Activated CD4-positive, alpha-beta memory T cell treated with anti-CD3 and anti-CD28 coated beads for 36 hours (primary cell): ENCODE results near the gene CNTNAP5. TPM values are rescaled to one million over a fixed set of nuclear protein-coding genes. Genes with fewer than 3 reads are reported as not detected.

Experiments
- CTCF ChIA-PET: fragments of 350-600 bp; sonication (Branson Sonifier 250); formaldehyde crosslinking; loops from one replicate; lab custom pipeline; 2021; ENCODE audit warnings: antibody characterized with exemption, inconsistent platforms; lab: Charles Lee
- POLR2A ChIA-PET: fragments of 350-600 bp; sonication (Branson Sonifier 250); formaldehyde crosslinking; loops from one replicate; lab custom pipeline; 2021; ENCODE audit warnings: antibody characterized with exemption; lab: Charles Lee
- DNase-seq: peaks from one replicate; pipeline ENCODE4 v3.0.0-alpha.2; 2020
- H3K27ac Mint-ChIP-seq: one replicate; pipeline ENCODE4 v1.8.0; 2021; ENCODE audit warnings: mixed read lengths
- H3K27me3 Mint-ChIP-seq: one replicate; pipeline ENCODE4 v1.8.0; 2021; ENCODE audit warnings: mixed read lengths
- H3K36me3 Mint-ChIP-seq: one replicate; pipeline ENCODE4 v1.8.0; 2021; ENCODE audit warnings: mixed read lengths
- H3K4me1 Mint-ChIP-seq: one replicate; pipeline ENCODE4 v1.8.0; 2021; ENCODE audit warnings: low read depth, mixed read lengths
- H3K4me3 Mint-ChIP-seq: one replicate; pipeline ENCODE4 v1.8.0; 2021; ENCODE audit warnings: mild to moderate bottlenecking, mixed read lengths
- H3K9me3 Mint-ChIP-seq: one replicate; pipeline ENCODE4 v1.8.0; 2021; ENCODE audit warnings: mixed read lengths
- intact Hi-C: fragments of 100-400 bp; cut with micrococcal nuclease; formaldehyde crosslinking; loops from one replicate; pipeline ENCODE4 v1.15.1; 2023
- total RNA-seq, 2 experiments: library from RNA; stranded (reverse); gene quantifications; one replicate each; pipeline ENCODE4 v1.2.3, GENCODE V29; 2021

The CNTNAP5 gene
- total RNA-seq, 2 experiments from 2014 or later: not detected

GRCh38 chr2:124805060-124805459 lies 780.0 kb downstream of the CNTNAP5 start:
- CTCF ChIA-PET: no interaction called here
- no peaks in the 10 kb centered on the region for H3K9me3 Mint-ChIP-seq
- intact Hi-C loops: no loop called here
- H3K4me1 Mint-ChIP-seq: no peaks in the 10 kb centered on the region
- no peaks in the 10 kb centered on the region for H3K27me3 Mint-ChIP-seq
- no peak overlapping the region for H3K27ac Mint-ChIP-seq
- DNase-seq: no peak
- H3K36me3 Mint-ChIP-seq: no peaks in the 10 kb centered on the region
- POLR2A ChIA-PET: no interaction called here
- no peak overlapping the region for H3K4me3 Mint-ChIP-seq

DNA sequence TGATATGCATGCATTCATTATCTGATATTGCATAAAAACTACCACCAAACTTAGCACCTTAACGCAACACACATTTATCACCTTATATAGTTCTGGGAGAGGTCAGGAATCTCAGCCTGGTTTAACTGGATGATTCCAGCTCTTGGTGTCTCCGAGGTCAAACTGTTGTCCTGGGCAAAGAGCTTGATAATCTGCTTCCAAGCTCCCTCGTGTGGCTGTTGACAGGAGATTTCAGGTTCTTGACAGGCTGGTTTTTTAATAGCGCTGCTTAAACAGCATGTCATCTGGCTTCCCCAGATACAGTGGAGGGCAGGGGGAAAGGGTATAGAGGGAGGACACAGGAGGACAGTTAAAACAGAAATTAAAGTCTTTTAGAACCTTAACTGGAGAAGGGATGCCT lies 785.0 kb downstream of the CNTNAP5 start:
- peaks cover 6% of the 10 kb centered on the region for H3K9me3 Mint-ChIP-seq
- H3K36me3 Mint-ChIP-seq: no peaks in the 10 kb centered on the region
- DNase-seq: no peak
- no peaks in the 10 kb centered on the region for H3K27me3 Mint-ChIP-seq
- POLR2A ChIA-PET: no interaction called here
- no peak overlapping the region for H3K27ac Mint-ChIP-seq
- CTCF ChIA-PET: no interaction called here
- H3K4me1 Mint-ChIP-seq: no peaks in the 10 kb centered on the region
- H3K4me3 Mint-ChIP-seq: no peak overlapping the region
- intact Hi-C loops: no loop called here

- no peak overlapping the region for H3K4me3 Mint-ChIP-seq
- POLR2A ChIA-PET: no interaction called here
- no peaks in the 10 kb centered on the region for H3K27me3 Mint-ChIP-seq
- peaks cover 9% of the 10 kb centered on the region for H3K9me3 Mint-ChIP-seq
- intact Hi-C loops: no loop called here
- CTCF ChIA-PET: no interaction called here
- DNase-seq: no peak
- H3K36me3 Mint-ChIP-seq: no peaks in the 10 kb centered on the region
- H3K4me1 Mint-ChIP-seq: no peaks in the 10 kb centered on the region
- no peak overlapping the region for H3K27ac Mint-ChIP-seq
Measured at GRCh38 chr2:124814968-124815745, 790.1 kb downstream of the CNTNAP5 start.

GRCh38 chr2:124816007-124816406 lies 790.9 kb downstream of the CNTNAP5 start:
- H3K4me3 Mint-ChIP-seq: no peak overlapping the region
- H3K36me3 Mint-ChIP-seq: no peaks in the 10 kb centered on the region
- no peaks in the 10 kb centered on the region for H3K4me1 Mint-ChIP-seq
- H3K9me3 Mint-ChIP-seq: peaks cover 9% of the 10 kb centered on the region
- POLR2A ChIA-PET: no interaction called here
- DNase-seq: no peak
- H3K27ac Mint-ChIP-seq: no peak overlapping the region
- H3K27me3 Mint-ChIP-seq: no peaks in the 10 kb centered on the region
- CTCF ChIA-PET: no interaction called here
- intact Hi-C loops: no loop called here

DNA sequence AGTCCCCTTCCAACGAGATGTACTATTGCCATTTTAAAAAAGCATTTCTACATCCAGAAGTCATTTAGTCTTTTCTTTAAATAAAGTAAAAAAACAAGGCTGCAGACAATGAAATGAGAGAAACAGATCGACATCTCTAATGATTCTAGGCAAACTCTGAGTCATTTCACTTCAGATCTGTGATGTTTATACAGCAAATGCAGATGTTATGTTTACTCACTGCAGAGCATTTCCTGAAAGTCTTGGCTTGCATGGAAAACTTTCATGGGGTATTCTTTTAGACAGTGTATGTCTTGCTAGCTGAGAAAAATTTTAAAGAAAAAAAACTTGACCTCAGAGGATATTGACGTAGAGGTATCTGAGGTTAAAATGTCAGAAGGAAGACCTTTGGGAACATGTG lies 797.4 kb downstream of the CNTNAP5 start:
- intact Hi-C loops: no loop called here
- CTCF ChIA-PET: no interaction called here
- Mint-ChIP-seq H3K36me3 (no peaks in the 10 kb centered on the region), H3K4me3 (no peak overlapping the region), H3K4me1 (no peaks in the 10 kb centered on the region), H3K9me3 (peaks cover 5% of the 10 kb centered on the region), H3K27me3 (no peaks in the 10 kb centered on the region), H3K27ac (no peak overlapping the region)
- no peak for DNase-seq
- POLR2A ChIA-PET: no interaction called here

- H3K4me1 Mint-ChIP-seq: no peaks in the 10 kb centered on the region
- ChIA-PET POLR2A (no interaction called here), CTCF (no interaction called here)
- no peaks in the 10 kb centered on the region for H3K36me3 Mint-ChIP-seq
- H3K27ac Mint-ChIP-seq: no peak overlapping the region
- DNase-seq: no peak
- H3K4me3 Mint-ChIP-seq: no peak overlapping the region
- H3K9me3 Mint-ChIP-seq: peaks cover 2% of the 10 kb centered on the region
- no peaks in the 10 kb centered on the region for H3K27me3 Mint-ChIP-seq
- intact Hi-C loops: no loop called here
Measured at GRCh38 chr2:124824441-124824840, 799.4 kb downstream of the CNTNAP5 start.

GRCh38 chr2:124832521-124832920 lies 807.4 kb downstream of the CNTNAP5 start:
- POLR2A ChIA-PET: no interaction called here
- no peak for DNase-seq
- Mint-ChIP-seq H3K27me3 (no peaks in the 10 kb centered on the region), H3K4me3 (no peak overlapping the region), H3K9me3 (peaks cover 3% of the 10 kb centered on the region), H3K36me3 (no peaks in the 10 kb centered on the region), H3K27ac (no peak overlapping the region), H3K4me1 (no peaks in the 10 kb centered on the region)
- intact Hi-C loops: no loop called here
- CTCF ChIA-PET: no interaction called here

DNA sequence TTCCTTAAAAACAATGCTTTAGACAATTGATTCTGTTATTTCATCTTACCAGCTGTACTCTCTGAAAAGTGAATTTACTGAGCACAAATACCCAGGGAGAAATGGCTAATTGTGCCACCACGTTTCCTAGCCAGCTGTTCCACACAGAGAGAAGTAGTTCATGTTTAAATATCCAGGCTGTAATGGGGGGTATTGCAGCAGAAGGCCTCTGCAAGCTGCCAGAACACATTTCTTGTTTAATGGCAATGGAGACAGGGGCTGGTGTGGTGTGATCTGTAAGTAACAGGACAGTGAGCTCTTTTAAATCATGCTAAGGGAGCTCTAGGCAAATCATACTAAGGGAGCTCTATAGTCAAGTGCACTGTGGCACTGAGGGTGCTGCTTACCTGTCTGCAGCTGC lies 809.2 kb downstream of the CNTNAP5 start:
- CTCF ChIA-PET: no interaction called here
- POLR2A ChIA-PET: no interaction called here

DNA sequence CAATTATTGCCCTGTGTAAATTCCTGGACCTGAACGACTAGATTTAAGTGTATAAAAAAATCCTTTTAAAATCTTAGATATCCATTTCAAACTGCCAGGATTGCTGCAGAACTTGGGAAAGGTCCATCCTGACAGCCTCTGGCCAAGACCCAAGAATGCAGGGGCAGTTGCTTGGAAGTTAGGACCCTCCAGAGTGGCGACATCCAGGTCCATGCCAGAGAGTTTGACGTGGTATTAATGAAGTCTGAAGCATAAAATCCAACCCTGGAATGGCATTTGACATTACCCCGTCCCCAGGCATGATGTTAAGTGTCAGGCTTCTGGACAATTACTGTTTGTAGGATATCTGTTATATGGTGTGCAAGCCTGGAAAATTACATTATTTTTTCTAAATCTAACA lies 810.2 kb downstream of the CNTNAP5 start:
- POLR2A ChIA-PET: no interaction called here
- Mint-ChIP-seq H3K4me1 (no peaks in the 10 kb centered on the region), H3K9me3 (peaks cover 5% of the 10 kb centered on the region), H3K4me3 (no peak overlapping the region), H3K36me3 (no peaks in the 10 kb centered on the region), H3K27ac (no peak overlapping the region), H3K27me3 (no peaks in the 10 kb centered on the region)
- no peak for DNase-seq
- CTCF ChIA-PET: no interaction called here
- intact Hi-C loops: no loop called here

More for the DNA sequence above, 809.2 kb downstream of the CNTNAP5 start:
- no peak overlapping the region for H3K4me3 Mint-ChIP-seq
- H3K9me3 Mint-ChIP-seq: peaks cover 5% of the 10 kb centered on the region
- DNase-seq: no peak
- no peaks in the 10 kb centered on the region for H3K27me3 Mint-ChIP-seq
- H3K4me1 Mint-ChIP-seq: no peaks in the 10 kb centered on the region
- H3K36me3 Mint-ChIP-seq: no peaks in the 10 kb centered on the region
- intact Hi-C loops: no loop called here
- no peak overlapping the region for H3K27ac Mint-ChIP-seq

GRCh38 chr2:124836416-124836815 lies 811.3 kb downstream of the CNTNAP5 start:
- CTCF ChIA-PET: no interaction called here
- H3K27ac Mint-ChIP-seq: no peak overlapping the region
- no peak for DNase-seq
- no peaks in the 10 kb centered on the region for H3K4me1 Mint-ChIP-seq
- no peaks in the 10 kb centered on the region for H3K36me3 Mint-ChIP-seq
- H3K27me3 Mint-ChIP-seq: no peaks in the 10 kb centered on the region
- POLR2A ChIA-PET: no interaction called here
- intact Hi-C loops: no loop called here
- no peak overlapping the region for H3K4me3 Mint-ChIP-seq
- peaks cover 5% of the 10 kb centered on the region for H3K9me3 Mint-ChIP-seq

DNA sequence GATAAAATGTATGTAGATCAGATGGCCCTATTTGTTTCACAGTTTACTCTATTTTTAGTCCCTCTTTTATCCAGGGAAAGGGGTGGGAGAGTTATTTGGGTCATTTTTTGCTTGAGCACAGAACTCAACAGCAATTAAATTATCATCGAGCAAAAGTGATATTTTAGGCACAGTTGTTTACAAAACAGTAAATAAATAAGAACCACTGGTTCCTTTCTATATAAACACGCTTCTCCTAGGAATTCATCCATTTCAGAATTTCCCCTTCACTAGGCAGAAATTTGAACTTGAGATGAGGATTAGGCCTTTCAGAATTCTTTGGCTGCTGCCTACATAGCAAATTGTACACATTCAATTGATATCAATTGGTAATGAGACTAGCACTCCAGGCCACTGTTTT lies 812.4 kb downstream of the CNTNAP5 start:
- CTCF ChIA-PET: no interaction called here
- intact Hi-C loops: no loop called here

DNA sequence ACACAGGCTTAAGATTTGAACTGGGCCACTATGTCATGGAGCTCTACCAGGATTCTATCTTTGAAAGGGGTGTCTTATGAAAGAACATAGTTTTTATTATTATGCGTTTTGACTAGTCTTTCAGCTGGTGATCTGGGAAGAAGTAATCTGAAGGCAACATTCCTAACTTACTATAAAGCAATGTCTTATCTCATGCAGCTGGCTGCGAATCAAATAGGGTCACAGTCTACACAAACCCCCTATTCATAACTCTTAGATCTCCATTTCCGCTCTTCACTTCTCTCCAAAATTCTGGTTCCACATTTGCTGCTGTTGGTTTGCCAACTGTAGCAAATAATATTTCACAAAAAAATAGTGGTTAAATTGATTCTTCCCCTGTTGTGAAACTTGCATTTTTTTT lies 813.3 kb downstream of the CNTNAP5 start:
- H3K4me1 Mint-ChIP-seq: no peaks in the 10 kb centered on the region
- no peak for DNase-seq
- intact Hi-C loops: no loop called here
- no peak overlapping the region for H3K27ac Mint-ChIP-seq
- H3K36me3 Mint-ChIP-seq: no peaks in the 10 kb centered on the region
- H3K4me3 Mint-ChIP-seq: no peak overlapping the region
- POLR2A ChIA-PET: no interaction called here
- peaks cover 11% of the 10 kb centered on the region for H3K9me3 Mint-ChIP-seq
- no peaks in the 10 kb centered on the region for H3K27me3 Mint-ChIP-seq
- CTCF ChIA-PET: no interaction called here

More for the DNA sequence above, 812.4 kb downstream of the CNTNAP5 start:
- DNase-seq: no peak
- Mint-ChIP-seq H3K27ac (no peak overlapping the region), H3K27me3 (no peaks in the 10 kb centered on the region), H3K4me1 (no peaks in the 10 kb centered on the region), H3K4me3 (no peak overlapping the region), H3K9me3 (peaks cover 5% of the 10 kb centered on the region), H3K36me3 (no peaks in the 10 kb centered on the region)
- POLR2A ChIA-PET: no interaction called here

GRCh38 chr2:124867247-124867646 lies 842.2 kb downstream of the CNTNAP5 start:
- ChIA-PET CTCF (no interaction called here), POLR2A (no interaction called here)
- Mint-ChIP-seq H3K9me3 (peaks cover 6% of the 10 kb centered on the region), H3K27ac (no peak overlapping the region), H3K4me1 (no peaks in the 10 kb centered on the region), H3K4me3 (no peak overlapping the region), H3K36me3 (no peaks in the 10 kb centered on the region), H3K27me3 (no peaks in the 10 kb centered on the region)
- DNase-seq: no peak
- intact Hi-C loops: no loop called here
